Measurements from ENCODE around the gene GDF10. TPM values are rescaled to one million over a fixed set of nuclear protein-coding genes. Genes with fewer than 3 reads are reported as not detected.

GDF10 gene
- total and polyA plus RNA-seq, 2 donors (not counting 3 experiments of a cell fraction or from before 2014, with no cell fraction given): not detected

DNA sequence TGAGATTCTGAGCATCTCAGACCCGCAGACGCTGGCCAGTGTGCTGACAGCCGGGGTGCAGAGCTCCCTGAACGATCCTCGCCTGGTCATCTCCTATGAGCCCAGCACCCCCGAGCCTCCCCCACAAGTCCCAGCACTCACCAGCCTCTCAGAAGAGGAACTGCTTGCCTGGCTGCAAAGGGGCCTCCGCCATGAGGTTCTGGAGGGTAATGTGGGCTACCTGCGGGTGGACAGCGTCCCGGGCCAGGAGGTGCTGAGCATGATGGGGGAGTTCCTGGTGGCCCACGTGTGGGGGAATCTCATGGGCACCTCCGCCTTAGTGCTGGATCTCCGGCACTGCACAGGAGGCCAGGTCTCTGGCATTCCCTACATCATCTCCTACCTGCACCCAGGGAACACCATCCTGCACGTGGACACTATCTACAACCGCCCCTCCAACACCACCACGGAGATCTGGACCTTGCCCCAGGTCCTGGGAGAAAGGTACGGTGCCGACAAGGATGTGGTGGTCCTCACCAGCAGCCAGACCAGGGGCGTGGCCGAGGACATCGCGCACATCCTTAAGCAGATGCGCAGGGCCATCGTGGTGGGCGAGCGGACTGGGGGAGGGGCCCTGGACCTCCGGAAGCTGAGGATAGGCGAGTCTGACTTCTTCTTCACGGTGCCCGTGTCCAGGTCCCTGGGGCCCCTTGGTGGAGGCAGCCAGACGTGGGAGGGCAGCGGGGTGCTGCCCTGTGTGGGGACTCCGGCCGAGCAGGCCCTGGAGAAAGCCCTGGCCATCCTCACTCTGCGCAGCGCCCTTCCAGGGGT is 48.9 kb downstream of the GDF10 start:
- intact Hi-C loops (cut with micrococcal nuclease): no loop called here
- CTCF ChIA-PET: no interaction called here

More for the DNA sequence above, 48.9 kb downstream of the GDF10 start:
- POLR2A ChIA-PET: no interaction called here
- no peaks in the 10 kb centered on the region for H3K79me2 ChIP-seq (ENCODE audit: control insufficient read depth, insufficient read depth, low read length)
- no peaks in the 10 kb centered on the region for H3K36me3 ChIP-seq (ENCODE audit: control insufficient read depth in 2 of 2, extremely low read depth in 1 of 2, insufficient read depth in 2 of 2, low read length in 2 of 2)
- no peak overlapping the region for H3K9ac ChIP-seq (replicated peaks; ENCODE audit: extremely low read depth, insufficient read depth, low read length)
- no peak overlapping the region for H3K4me2 ChIP-seq (ENCODE audit: insufficient read depth, low read length)
- no TSS peak for BruUV-seq (replicated peaks)
- no peak overlapping the region for H2AFZ ChIP-seq (ENCODE audit: low read depth, low read length)
- H3K4me3 ChIP-seq (replicated peaks in 1 of 3; ENCODE audit: insufficient read depth in 1 of 3, low read depth in 1 of 3, low read length in 3 of 3): no peak overlapping the region
- no peak for DNase-seq (ENCODE audit: low read depth, low spot score)
- H3K27ac ChIP-seq (ENCODE audit: insufficient read depth, low read depth, low read length): no peak overlapping the region
- FAIRE-seq: no peak
- no peaks in the 10 kb centered on the region for H3K27me3 ChIP-seq (ENCODE audit: control insufficient read depth in 2 of 2, insufficient read depth in 2 of 2, low read length in 2 of 2)
- dilution Hi-C loops (cut with MboI; ENCODE audit: extremely low pct_ligation_motif_present, low sequenced_read_pairs): no loop called here
- H4K20me1 ChIP-seq (replicated peaks; ENCODE audit: control insufficient read depth, extremely low read depth, insufficient read depth, low read length): no peaks in the 10 kb centered on the region
- no peaks in the 10 kb centered on the region for H3K9me1 ChIP-seq (replicated peaks; ENCODE audit: control insufficient read depth, extremely low read depth, insufficient read depth, low read length)
- no peaks in the 10 kb centered on the region for H3K9me3 ChIP-seq (replicated peaks; ENCODE audit: control insufficient read depth, insufficient read depth, low read length)
- no peaks in the 10 kb centered on the region for H3K4me1 ChIP-seq (ENCODE audit: control insufficient read depth, extremely low read depth, insufficient read depth, low read length)
- no peak for TF ChIP-seq GATA2 (IDR thresholded peaks at IDR 0.05; ENCODE audit: insufficient read depth, insufficient read length, low read depth, low read length)
- no peak for TF ChIP-seq FOS (IDR thresholded peaks at IDR 0.05; ENCODE audit: borderline replicate concordance, insufficient read depth, low read length)
- TF ChIP-seq EZH2 (IDR thresholded peaks at IDR 0.05; ENCODE audit: borderline replicate concordance, low read depth, low read length, severe bottlenecking): no peak
- no peak for TF ChIP-seq POLR2A (IDR thresholded peaks at IDR 0.05; ENCODE audit: low read depth, low read length)
- TF ChIP-seq POLR2AphosphoS5 (IDR thresholded peaks at IDR 0.05; ENCODE audit: insufficient read depth, low read depth, low read length): no peak
- no peak for TF ChIP-seq JUN (IDR thresholded peaks at IDR 0.05; ENCODE audit: borderline replicate concordance, insufficient read depth, insufficient read length, low read depth)
- TF ChIP-seq MYC (IDR thresholded peaks at IDR 0.05; ENCODE audit: low read depth, low read length): no peak
- TF ChIP-seq, protein P1, sequence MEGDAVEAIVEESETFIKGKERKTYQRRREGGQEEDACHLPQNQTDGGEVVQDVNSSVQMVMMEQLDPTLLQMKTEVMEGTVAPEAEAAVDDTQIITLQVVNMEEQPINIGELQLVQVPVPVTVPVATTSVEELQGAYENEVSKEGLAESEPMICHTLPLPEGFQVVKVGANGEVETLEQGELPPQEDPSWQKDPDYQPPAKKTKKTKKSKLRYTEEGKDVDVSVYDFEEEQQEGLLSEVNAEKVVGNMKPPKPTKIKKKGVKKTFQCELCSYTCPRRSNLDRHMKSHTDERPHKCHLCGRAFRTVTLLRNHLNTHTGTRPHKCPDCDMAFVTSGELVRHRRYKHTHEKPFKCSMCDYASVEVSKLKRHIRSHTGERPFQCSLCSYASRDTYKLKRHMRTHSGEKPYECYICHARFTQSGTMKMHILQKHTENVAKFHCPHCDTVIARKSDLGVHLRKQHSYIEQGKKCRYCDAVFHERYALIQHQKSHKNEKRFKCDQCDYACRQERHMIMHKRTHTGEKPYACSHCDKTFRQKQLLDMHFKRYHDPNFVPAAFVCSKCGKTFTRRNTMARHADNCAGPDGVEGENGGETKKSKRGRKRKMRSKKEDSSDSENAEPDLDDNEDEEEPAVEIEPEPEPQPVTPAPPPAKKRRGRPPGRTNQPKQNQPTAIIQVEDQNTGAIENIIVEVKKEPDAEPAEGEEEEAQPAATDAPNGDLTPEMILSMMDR (IDR thresholded peaks at IDR 0.05; ENCODE audit: extremely low read depth in 1 of 2, insufficient read depth in 1 of 2, low read depth in 1 of 2, low read length in 2 of 2): no peak
- TF ChIP-seq, protein P2, sequence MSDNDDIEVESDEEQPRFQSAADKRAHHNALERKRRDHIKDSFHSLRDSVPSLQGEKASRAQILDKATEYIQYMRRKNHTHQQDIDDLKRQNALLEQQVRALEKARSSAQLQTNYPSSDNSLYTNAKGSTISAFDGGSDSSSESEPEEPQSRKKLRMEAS (IDR thresholded peaks at IDR 0.05; ENCODE audit: insufficient read depth, insufficient read length): no peak
